OCI-LY7 (cell line): Measurements from ENCODE around the gene PELI1. TPM values are rescaled to one million over a fixed set of nuclear protein-coding genes. Genes with fewer than 3 reads are reported as not detected.
"Not testable (repeated sequence)": the region's sequence is repeated elsewhere in the genome, so short reads cannot be mapped to it uniquely, and the experiment has no call there.

Experiments used
- BruUV-seq: library from RNA; stranded (reverse); fragments of 400-500 nt; replicated peaks from 2 replicates; lab custom pipeline; 2021; lab: Mats Ljungman, UMichigan
- CTCF ChIA-PET: fragments of 300-600 bp; sonication (Branson Sonifier 250); formaldehyde crosslinking; loops from one replicate; lab custom pipeline; 2022; ENCODE audit warnings: antibody characterized with exemption; ENCODE audit not compliant: unreplicated experiment; lab: Charles Lee
- POLR2A ChIA-PET: fragments of 300-600 bp; sonication (Branson Sonifier 250); formaldehyde crosslinking; loops from one replicate; lab custom pipeline; 2022; ENCODE audit warnings: antibody characterized with exemption; lab: Charles Lee
- DNase-seq: peaks from one replicate; pipeline ENCODE4 v3.0.0-alpha.2; 2015; ENCODE audit warnings: low spot score
- H2AFZ ChIP-seq: fragments of 200-600 bp; sonication (generic), shearing (Covaris generic); 2 replicates; pipeline ENCODE4 v1.6.1; 2014; ENCODE audit warnings: mild to moderate bottlenecking, antibody characterized with exemption, low read length, moderate library complexity
- H3K27ac ChIP-seq: fragments of 200-600 bp; sonication (generic); 2 replicates; pipeline ENCODE4 v1.5.1; 2014; ENCODE audit warnings: mixed run types, low read depth, mild to moderate bottlenecking, moderate library complexity, low read length, inconsistent platforms; ENCODE audit not compliant: poor library complexity, severe bottlenecking
- H3K36me3 ChIP-seq: fragments of 200-600 bp; sonication (generic); 2 replicates; pipeline ENCODE4 v1.6.1; 2014; ENCODE audit warnings: mild to moderate bottlenecking, antibody characterized with exemption, low read length, moderate library complexity, mixed read lengths; ENCODE audit not compliant: insufficient read depth
- H3K4me1 ChIP-seq: fragments of 200-600 bp; sonication (generic); 2 replicates; pipeline ENCODE4 v1.5.1; 2014; ENCODE audit warnings: mild to moderate bottlenecking, low read length; ENCODE audit not compliant: insufficient read depth, poor library complexity, severe bottlenecking
- H3K4me2 ChIP-seq: fragments of 200-600 bp; sonication (generic); 2 replicates; pipeline ENCODE4 v1.6.1; 2014; ENCODE audit warnings: mild to moderate bottlenecking, low read length
- H3K4me3 ChIP-seq: fragments of 200-600 bp; sonication (generic); 2 replicates; pipeline ENCODE4 v1.5.1; 2014; ENCODE audit warnings: mild to moderate bottlenecking, low read depth, low read length; ENCODE audit not compliant: poor library complexity, severe bottlenecking
- H3K79me2 ChIP-seq: fragments of 200-600 bp; sonication (generic); 2 replicates; pipeline ENCODE4 v1.6.1; 2016; ENCODE audit warnings: low read depth, mild to moderate bottlenecking, low read length, moderate library complexity, mixed read lengths; ENCODE audit not compliant: insufficient read depth
- H3K9me2 ChIP-seq: fragments of 200-600 bp; sonication (generic); 2 replicates; pipeline ENCODE4 v1.6.1; 2016; ENCODE audit warnings: mild to moderate bottlenecking, low read length, mixed read lengths; ENCODE audit not compliant: insufficient read depth
- H3K9me3 ChIP-seq: fragments of 200-600 bp; sonication (generic); 2 replicates; pipeline ENCODE4 v1.6.1; 2014; ENCODE audit warnings: mild to moderate bottlenecking, mixed run types, low read length, mixed read lengths
- H4K20me1 ChIP-seq: fragments of 200-600 bp; sonication (generic); 2 replicates; pipeline ENCODE4 v1.6.1; 2014; ENCODE audit warnings: mild to moderate bottlenecking, antibody characterized with exemption, low read length, moderate library complexity, mixed read lengths; ENCODE audit not compliant: insufficient read depth
- CTCF ChIP-seq: fragments of 200-600 bp; sonication (generic); conservative IDR thresholded peaks from 2 replicates; pipeline ENCODE4 v1.5.1; 2014; ENCODE audit warnings: mild to moderate bottlenecking, antibody characterized with exemption, low read length, moderate library complexity, mixed read lengths
- EZH2phosphoT487 ChIP-seq: fragments of 200-600 bp; sonication (generic); IDR thresholded peaks from 2 replicates; pipeline ENCODE4 v1.6.1; 2018; ENCODE audit warnings: low read depth, borderline replicate concordance, mild to moderate bottlenecking, mixed run types, antibody characterized with exemption, low read length, moderate library complexity, mixed read lengths
- intact Hi-C: fragments of 100-400 bp; cut with micrococcal nuclease; formaldehyde crosslinking; loops from one replicate; pipeline ENCODE4 v1.10.0; 2022; ENCODE audit not compliant: unreplicated experiment
- total RNA-seq, 2 experiments: library from RNA; depleted of rRNA in 1 of 2; stranded (reverse); fragments of >200 nt in 1 of 2; shearing (Covaris generic) in 1 of 2; gene quantifications; 2 replicates each; pipeline ENCODE4 v1.2.3, GENCODE V29; 2014 to 2022

The PELI1 gene
- total RNA-seq, 2 experiments from 2014 or later = 108 to 174 TPM

GRCh38 chr2:64081046-64081445 lies 63.2 kb downstream of the PELI1 start:
- Histone ChIP-seq H3K79me2 (peaks cover 23% of the 10 kb centered on the region; the same call in 1 of the 2 replicates), H3K27ac (no peak overlapping the region), H3K9me3 (no peaks in the 10 kb centered on the region), H3K4me3 (no peak overlapping the region), H3K36me3 (no peaks in the 10 kb centered on the region), H3K4me1 (peaks cover 41% of the 10 kb centered on the region), H2AFZ (no peak overlapping the region), H3K9me2 (no peaks in the 10 kb centered on the region), H4K20me1 (no peaks in the 10 kb centered on the region), H3K4me2 (no peak overlapping the region)
- ChIA-PET POLR2A (interaction anchor here (2.3 kb wide), 1 partner anchor 17 kb away, joined by 10 read pairs; no protein-coding TSS in a partner anchor), CTCF (no interaction called here)
- intact Hi-C loops = no loop called here
- no peak for TF ChIP-seq EZH2phosphoT487
- no peak for DNase-seq
- BruUV-seq = no TSS peak

GRCh38 chr2:64080179-64080578 lies 64.0 kb downstream of the PELI1 start:
- H3K79me2 ChIP-seq = peaks cover 18% of the 10 kb centered on the region; the same call in 1 of the 2 replicates
- no peak for TF ChIP-seq EZH2phosphoT487
- TF ChIP-seq CTCF = no peak
- no peaks in the 10 kb centered on the region for H3K9me3 ChIP-seq
- CTCF ChIA-PET = no interaction called here
- DNase-seq = no peak
- BruUV-seq = no TSS peak
- POLR2A ChIA-PET = interaction anchor here (0.5 to 2.3 kb wide), 4 partner anchors 17 to 485 kb away, joined by 3 to 10 read pairs (median 4); no protein-coding TSS in a partner anchor
- no peaks in the 10 kb centered on the region for H4K20me1 ChIP-seq
- H3K9me2 ChIP-seq = no peaks in the 10 kb centered on the region
- intact Hi-C loops = no loop called here
- H3K4me2 ChIP-seq = no peak overlapping the region
- H3K4me3 ChIP-seq = no peak overlapping the region
- no peak overlapping the region for H2AFZ ChIP-seq
- peaks cover 33% of the 10 kb centered on the region for H3K4me1 ChIP-seq
- H3K36me3 ChIP-seq = no peaks in the 10 kb centered on the region
- no peak overlapping the region for H3K27ac ChIP-seq

GRCh38 chr2:64079688-64080087 lies 64.5 kb downstream of the PELI1 start:
- CTCF ChIA-PET, H3K9me3 ChIP-seq, BruUV-seq, H3K4me2 ChIP-seq, H3K27ac ChIP-seq, H2AFZ ChIP-seq, intact Hi-C loops, DNase-seq, H3K36me3 ChIP-seq, H4K20me1 ChIP-seq, H3K9me2 ChIP-seq, H3K4me3 ChIP-seq: not testable (repeated sequence)
- peaks cover 28% of the 10 kb centered on the region for H3K4me1 ChIP-seq
- POLR2A ChIA-PET = interaction anchor here (0.5 to 2.3 kb wide), 3 partner anchors 16 to 486 kb away, joined by 3 to 10 read pairs (median 4); no protein-coding TSS in a partner anchor
- H3K79me2 ChIP-seq = peaks cover 13% of the 10 kb centered on the region; the same call in 1 of the 2 replicates

GRCh38 chr2:64076828-64077227 lies 67.4 kb downstream of the PELI1 start:
- H2AFZ ChIP-seq, H3K79me2 ChIP-seq, H3K9me2 ChIP-seq, POLR2A ChIA-PET, H3K4me3 ChIP-seq, BruUV-seq, intact Hi-C loops, H3K4me2 ChIP-seq, H3K4me1 ChIP-seq, H3K9me3 ChIP-seq, DNase-seq, H4K20me1 ChIP-seq, H3K27ac ChIP-seq, CTCF ChIA-PET: not testable (repeated sequence)
- H3K36me3 ChIP-seq = peaks cover 16% of the 10 kb centered on the region

GRCh38 chr2:64074616-64075015 lies 69.6 kb downstream of the PELI1 start:
- intact Hi-C loops, H3K4me2 ChIP-seq, CTCF ChIA-PET, H4K20me1 ChIP-seq, H3K79me2 ChIP-seq, H2AFZ ChIP-seq, H3K9me3 ChIP-seq, H3K9me2 ChIP-seq, DNase-seq, H3K27ac ChIP-seq, BruUV-seq, H3K4me3 ChIP-seq: not testable (repeated sequence)
- POLR2A ChIA-PET = interaction anchor here (0.6 to 0.8 kb wide), 2 partner anchors 9 to 10 kb away, joined by 3 read pairs; no protein-coding TSS in a partner anchor
- Histone ChIP-seq H3K36me3 (peaks cover 16% of the 10 kb centered on the region), H3K4me1 (peaks cover 11% of the 10 kb centered on the region)
